ENCODE measurements around the gene AMPD3. TPM values are rescaled to one million over a fixed set of nuclear protein-coding genes. Genes with fewer than 3 reads are reported as not detected.

The AMPD3 gene
- total RNA-seq, 4 donors from 2014 or later = 8.7 to 15.2 (median 9.8) TPM

DNA sequence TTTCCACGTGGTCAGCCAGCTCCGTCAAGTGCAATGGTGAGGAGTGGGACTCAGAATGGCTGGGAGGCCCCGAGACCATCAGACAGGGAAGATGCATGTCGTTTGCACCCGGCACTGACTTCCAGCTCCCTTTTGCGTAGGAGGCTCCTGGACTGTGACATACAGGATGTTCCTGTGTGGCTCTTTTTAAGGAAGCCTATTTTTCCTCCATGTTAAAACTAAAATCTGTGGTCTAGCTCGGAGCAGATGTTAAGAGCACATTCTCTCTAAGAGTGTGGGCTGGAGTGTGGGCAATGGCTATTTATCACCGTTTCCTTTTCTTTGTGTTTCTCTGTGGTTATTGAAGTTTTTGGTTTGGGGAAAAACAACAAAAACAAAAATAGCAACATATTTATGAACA, 40.9 kb upstream of the AMPD3 start:
- Histone ChIP-seq H3K9me3 (no peaks in the 10 kb centered on the region), H3K4me3 (no peak overlapping the region), H3K27me3 (no peaks in the 10 kb centered on the region), H3K36me3 (no peaks in the 10 kb centered on the region), H3K27ac (peak overlapping the region in 3 of 4 donors; percentile 61 to 81 (median 79)), H3K4me1 (peaks cover 0 to 59% (median 6%) of the 10 kb centered on the region in 3 donors)
- DNase-seq = no peak
- intact Hi-C loops (cut with DNase I) = loop anchor here (10.0 kb wide), 1 partner anchor 71 kb away; no protein-coding TSS in a partner anchor
- 67 to 79% methylated on average over 7 to 8 of the region's 8 CpGs for WGBS, 2 donors
- TF ChIP-seq POLR2A (IDR thresholded peaks at IDR 0.05) (no peak), CTCF (IDR thresholded peaks at IDR 0.05) (no peak)

DNA sequence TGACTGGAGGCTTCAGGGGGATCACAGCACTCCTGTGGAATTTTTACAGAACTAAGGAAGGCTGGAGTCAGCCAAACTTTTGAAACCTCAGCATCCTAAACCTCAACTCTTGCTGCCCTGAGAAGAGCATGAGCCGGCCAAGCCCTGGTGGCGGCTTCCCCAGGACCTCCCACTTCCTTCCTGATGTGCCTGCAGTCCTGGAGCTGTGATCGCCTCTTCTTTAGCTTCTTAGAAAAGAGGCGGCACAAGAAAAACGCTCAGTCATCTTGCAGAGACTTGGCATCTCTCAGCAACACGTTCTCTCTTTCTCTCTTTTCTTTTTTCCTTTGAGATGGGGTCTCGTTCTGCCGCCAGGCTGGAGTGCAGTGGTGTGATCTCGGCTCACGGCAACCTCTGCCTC, 40.4 kb upstream of the AMPD3 start:
- WGBS, 2 donors = 62 to 65% methylated on average over 7 to 10 of the region's 10 CpGs
- no peak for DNase-seq
- TF ChIP-seq CTCF (IDR thresholded peaks at IDR 0.05) (no peak), POLR2A (IDR thresholded peaks at IDR 0.05) (no peak)
- Histone ChIP-seq H3K4me3 (no peak overlapping the region), H3K9me3 (no peaks in the 10 kb centered on the region), H3K27ac (peak overlapping the region; percentile 61 to 81 (median 73)), H3K27me3 (no peaks in the 10 kb centered on the region), H3K4me1 (peaks cover 0 to 55% (median 6%) of the 10 kb centered on the region in 3 donors), H3K36me3 (no peaks in the 10 kb centered on the region)
- intact Hi-C loops (cut with DNase I) = loop anchor here (10.0 kb wide), 1 partner anchor 70 kb away; no protein-coding TSS in a partner anchor

DNA sequence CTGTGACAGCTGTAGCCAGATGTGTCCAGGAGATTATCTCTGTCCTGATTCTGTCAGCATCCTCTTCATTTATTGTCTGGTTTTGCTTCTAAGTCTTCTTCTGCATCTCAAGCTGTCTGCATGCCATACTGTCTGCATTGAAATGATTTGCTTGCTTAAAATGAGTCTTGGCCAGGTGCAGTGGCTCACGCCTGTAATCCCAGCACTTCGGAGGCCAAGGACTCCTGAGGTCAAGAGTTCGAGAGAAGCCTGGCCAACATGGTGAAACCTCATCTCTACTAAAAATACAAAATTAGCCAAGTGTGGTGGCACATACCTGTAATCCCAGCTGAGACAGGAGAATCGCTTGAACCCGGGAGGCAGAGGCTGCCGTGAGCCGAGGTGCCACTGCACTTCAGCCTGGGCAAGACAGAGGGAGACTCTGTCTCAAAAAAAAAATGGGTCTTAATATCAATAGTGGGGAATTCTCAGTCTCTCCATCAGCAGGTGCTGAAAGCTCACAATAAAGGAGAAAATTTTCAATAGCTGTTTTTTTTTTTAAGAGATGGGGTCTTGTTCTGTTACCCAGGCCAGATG, 39.2 kb upstream of the AMPD3 start:
- no peak for DNase-seq
- Histone ChIP-seq H3K9me3 (no peaks in the 10 kb centered on the region), H3K27ac (peak overlapping the region; percentile 64 to 81 (median 73)), H3K36me3 (no peaks in the 10 kb centered on the region), H3K27me3 (no peaks in the 10 kb centered on the region), H3K4me3 (no peak overlapping the region), H3K4me1 (peaks cover 0 to 55% (median 6%) of the 10 kb centered on the region in 3 donors)
- 55 to 76% methylated on average over 7 of the region's 7 CpGs for WGBS, 2 donors
- intact Hi-C loops (cut with DNase I) = loop anchor here (10.0 kb wide), 1 partner anchor 69 kb away; no protein-coding TSS in a partner anchor
- TF ChIP-seq POLR2A (IDR thresholded peaks at IDR 0.05) = no peak
- TF ChIP-seq CTCF (IDR thresholded peaks at IDR 0.05) = peak in 3 of 6 experiments; percentile 9 to 30 (median 13)

DNA sequence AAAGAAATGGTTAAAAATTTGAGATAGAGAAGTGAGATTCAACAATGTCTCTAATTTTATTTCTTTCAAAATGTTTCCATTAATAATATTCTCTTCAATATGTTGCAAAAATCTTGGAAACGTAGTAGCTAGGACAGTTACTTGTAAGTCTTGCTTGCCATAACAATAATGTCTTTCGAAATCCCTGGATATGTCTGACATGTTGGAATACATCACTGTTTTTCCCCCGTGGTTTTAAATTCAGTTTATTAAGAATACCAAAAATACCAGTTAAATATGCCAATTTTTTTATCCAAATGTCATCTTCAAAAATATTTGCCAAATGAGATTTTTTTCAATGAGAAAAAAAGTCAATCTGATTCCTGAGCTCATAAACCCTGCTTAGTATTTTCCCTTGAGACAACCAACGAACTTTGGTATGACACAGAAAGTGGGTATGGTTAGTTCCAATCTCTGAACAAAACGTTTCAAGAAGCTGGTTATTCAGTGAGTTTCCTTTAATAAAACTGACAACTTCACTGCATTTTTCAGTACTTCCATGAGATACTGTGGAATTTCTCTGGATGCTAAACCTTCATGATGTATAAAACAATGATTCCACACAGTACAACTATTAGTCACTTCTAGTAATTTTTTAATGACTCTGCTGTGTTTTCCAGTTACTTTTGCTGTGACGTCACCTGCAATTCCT, 36.7 kb upstream of the AMPD3 start:
- H3K4me3 ChIP-seq = no peak overlapping the region
- intact Hi-C loops (cut with DNase I) = loop anchor here (10.0 kb wide), 1 partner anchor 66 kb away; no protein-coding TSS in a partner anchor
- WGBS, 2 donors = 34 to 39% methylated on average over 6 of the region's 6 CpGs
- no peaks in the 10 kb centered on the region for H3K27me3 ChIP-seq
- H3K4me1 ChIP-seq = peaks cover 0 to 36% (median 6%) of the 10 kb centered on the region in 3 donors
- no peak for DNase-seq
- H3K9me3 ChIP-seq = no peaks in the 10 kb centered on the region
- H3K27ac ChIP-seq = no peak overlapping the region
- no peaks in the 10 kb centered on the region for H3K36me3 ChIP-seq
- TF ChIP-seq CTCF (IDR thresholded peaks at IDR 0.05) (no peak), POLR2A (IDR thresholded peaks at IDR 0.05) (no peak)

GRCh38 chr11:10418950-10419310, 36.1 kb upstream of the AMPD3 start:
- no peak for TF ChIP-seq POLR2A (IDR thresholded peaks at IDR 0.05)
- TF ChIP-seq CTCF (IDR thresholded peaks at IDR 0.05) = no peak
- Histone ChIP-seq H3K4me3 (no peak overlapping the region), H3K27me3 (no peaks in the 10 kb centered on the region), H3K36me3 (no peaks in the 10 kb centered on the region), H3K4me1 (peaks cover 0 to 31% (median 6%) of the 10 kb centered on the region in 3 donors), H3K9me3 (no peaks in the 10 kb centered on the region), H3K27ac (no peak overlapping the region)
- intact Hi-C loops (cut with DNase I) = loop anchor here (10.0 kb wide), 1 partner anchor 66 kb away; no protein-coding TSS in a partner anchor
- 56 to 63% methylated on average over 3 of the region's 3 CpGs for WGBS, 2 donors
- no peak for DNase-seq
